Astrocyte of the cerebellum (primary cell): ENCODE results near the gene SENP1.

Experiments
- DNase-seq: peaks from one replicate; pipeline ENCODE4 v3.0.0-alpha.2; 2011; ENCODE audit warnings: low read depth
- H3K4me3 ChIP-seq: 2 replicates; pipeline ENCODE4 v1.5.1; 2011; ENCODE audit warnings: mild to moderate bottlenecking, low read depth, low read length, moderate library complexity
- in situ Hi-C: cut with HindIII; loops from 2 replicates; pipeline ENCODE4 v1.10.0; 2017; ENCODE audit warnings: low sequenced_read_pairs
- TF ChIP-seq, protein P1 (sequence below): IDR thresholded peaks from 2 replicates; pipeline ENCODE4 v1.5.1; 2012; ENCODE audit warnings: low read length, low read depth, moderate library complexity, mild to moderate bottlenecking; ENCODE audit errors: missing control alignments

Gene SENP1

DNA sequence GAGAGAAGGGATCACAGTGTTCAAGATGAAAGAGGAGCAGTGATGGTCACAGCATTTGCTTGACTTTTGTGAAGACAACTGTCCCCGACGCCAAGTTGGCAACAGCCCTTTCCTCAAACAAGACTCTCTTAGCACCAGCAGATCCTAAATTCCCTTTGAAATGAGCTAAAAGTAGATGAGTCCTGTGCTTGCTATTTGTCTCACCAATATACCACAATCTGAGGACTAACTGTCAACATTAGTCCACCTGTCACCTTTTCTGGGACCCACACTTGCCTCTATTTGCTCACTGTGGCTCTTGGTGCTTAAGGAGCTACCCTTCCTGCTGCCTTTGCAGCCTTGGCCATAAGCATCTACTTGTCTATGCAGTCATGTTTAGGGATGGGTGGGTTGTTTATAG lies 54.2 kb downstream of the SENP1 start:
- TF ChIP-seq, protein P1, sequence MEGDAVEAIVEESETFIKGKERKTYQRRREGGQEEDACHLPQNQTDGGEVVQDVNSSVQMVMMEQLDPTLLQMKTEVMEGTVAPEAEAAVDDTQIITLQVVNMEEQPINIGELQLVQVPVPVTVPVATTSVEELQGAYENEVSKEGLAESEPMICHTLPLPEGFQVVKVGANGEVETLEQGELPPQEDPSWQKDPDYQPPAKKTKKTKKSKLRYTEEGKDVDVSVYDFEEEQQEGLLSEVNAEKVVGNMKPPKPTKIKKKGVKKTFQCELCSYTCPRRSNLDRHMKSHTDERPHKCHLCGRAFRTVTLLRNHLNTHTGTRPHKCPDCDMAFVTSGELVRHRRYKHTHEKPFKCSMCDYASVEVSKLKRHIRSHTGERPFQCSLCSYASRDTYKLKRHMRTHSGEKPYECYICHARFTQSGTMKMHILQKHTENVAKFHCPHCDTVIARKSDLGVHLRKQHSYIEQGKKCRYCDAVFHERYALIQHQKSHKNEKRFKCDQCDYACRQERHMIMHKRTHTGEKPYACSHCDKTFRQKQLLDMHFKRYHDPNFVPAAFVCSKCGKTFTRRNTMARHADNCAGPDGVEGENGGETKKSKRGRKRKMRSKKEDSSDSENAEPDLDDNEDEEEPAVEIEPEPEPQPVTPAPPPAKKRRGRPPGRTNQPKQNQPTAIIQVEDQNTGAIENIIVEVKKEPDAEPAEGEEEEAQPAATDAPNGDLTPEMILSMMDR = no peak
- DNase-seq = no peak
- in situ Hi-C loops = no loop called here
- no peak overlapping the region for H3K4me3 ChIP-seq

DNA sequence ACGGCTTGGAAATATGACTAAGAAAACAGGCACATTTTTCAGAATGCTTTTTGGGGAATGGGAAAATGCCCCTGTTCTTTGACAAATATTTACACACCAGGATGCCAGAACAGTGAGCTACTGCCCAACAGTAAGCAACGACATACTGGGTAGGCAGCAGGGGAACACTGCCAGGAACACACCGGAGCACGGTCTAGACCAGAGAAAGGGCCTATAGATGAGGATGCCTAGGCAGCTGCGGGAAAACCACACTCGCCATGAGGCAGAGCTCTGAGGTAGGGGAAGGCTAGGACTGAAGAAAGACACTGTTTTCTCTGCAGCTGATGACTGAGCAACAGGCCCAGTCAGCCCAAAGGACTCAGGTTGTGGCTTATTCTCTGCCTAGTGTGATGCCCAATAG lies 55.7 kb downstream of the SENP1 start:
- TF ChIP-seq, protein P1 = no peak
- in situ Hi-C loops = no loop called here
- no peak for DNase-seq
- no peak overlapping the region for H3K4me3 ChIP-seq

DNA sequence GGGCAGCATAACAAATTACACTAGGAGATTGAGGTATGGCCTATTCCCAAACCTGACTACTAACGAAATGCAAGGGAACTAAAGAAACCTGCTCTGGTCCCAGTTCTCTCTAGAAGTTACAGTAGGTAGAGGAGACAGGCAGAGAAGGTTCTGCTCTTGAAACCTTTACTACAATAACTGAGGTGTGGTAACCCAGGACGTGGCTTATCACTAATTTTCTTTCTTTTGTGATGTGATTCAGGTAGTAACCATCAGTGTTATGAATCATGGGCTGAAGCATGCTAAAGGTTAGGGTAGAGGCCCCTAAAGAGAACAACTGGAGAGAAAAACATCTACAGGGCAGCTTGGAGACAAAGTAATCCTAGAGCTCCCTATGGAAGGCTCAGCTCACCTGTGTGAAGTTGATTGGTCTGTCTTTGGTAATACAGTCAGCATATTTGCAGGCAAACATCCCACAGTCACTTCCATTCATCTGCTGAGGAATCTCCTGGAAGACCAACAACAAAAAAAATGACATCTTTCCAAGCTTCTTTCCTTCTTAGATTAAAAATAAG lies 59.8 kb downstream of the SENP1 start:
- TF ChIP-seq, protein P1 = no peak
- DNase-seq = no peak
- in situ Hi-C loops = no loop called here
- H3K4me3 ChIP-seq = no peak overlapping the region

DNA sequence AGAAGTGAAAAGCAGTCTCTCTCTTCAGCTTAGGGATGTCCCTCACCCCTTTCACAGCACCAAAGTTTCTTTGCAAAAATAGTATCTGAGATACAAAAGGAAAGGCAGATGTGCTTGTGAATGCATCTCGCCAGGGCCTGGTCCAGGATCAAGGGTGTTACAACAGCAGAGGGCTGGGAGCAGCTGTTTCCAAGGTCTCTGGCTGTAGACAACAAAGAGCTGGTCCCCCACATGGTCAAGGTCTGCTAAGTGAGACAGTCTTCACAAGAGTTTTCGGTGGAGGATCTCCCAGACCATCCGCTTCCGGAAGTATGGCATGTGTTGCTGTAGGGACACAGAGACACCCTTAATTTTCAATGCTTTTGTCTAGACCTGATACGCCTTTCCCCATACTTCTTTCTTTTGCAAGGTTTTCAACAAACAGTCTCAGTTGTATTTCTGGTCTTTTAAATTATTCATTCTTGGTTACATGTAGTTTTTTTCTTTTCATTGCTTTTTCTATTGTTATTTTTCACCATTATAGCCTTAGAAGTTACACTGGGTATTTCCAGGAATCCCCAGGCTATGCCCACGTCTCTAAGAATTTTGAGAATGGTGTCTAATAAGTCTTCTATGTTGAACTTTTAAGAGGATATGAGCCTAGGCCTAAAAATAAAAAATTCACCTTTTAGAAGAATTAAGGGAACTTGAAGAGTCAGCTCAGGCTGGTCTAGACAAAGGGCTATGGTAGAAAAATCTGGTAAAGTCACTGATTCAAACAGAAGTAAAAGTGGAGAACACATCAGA lies 60.6 kb downstream of the SENP1 start:
- in situ Hi-C loops = no loop called here
- DNase-seq = no peak
- TF ChIP-seq, protein P1 = no peak
- H3K4me3 ChIP-seq = no peak overlapping the region

DNA sequence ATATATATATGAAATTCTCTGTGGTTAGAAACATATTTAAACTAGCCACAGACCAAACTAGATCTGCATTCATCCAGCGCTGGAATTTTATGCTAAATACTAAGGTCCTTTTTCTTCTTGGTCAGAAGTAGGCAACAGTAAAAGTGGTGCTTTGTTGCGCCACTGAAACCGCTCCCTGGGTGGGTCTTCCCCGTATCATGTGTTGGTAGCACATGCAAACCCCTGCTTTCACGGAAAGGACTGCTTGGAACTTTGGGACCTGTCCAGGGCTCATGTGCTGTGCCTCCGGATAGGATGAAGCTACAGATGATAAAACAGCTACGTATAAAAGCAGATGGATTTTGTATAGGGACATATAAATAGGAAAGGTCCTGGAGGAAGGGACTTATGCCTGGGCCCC lies 61.5 kb downstream of the SENP1 start:
- in situ Hi-C loops = no loop called here
- TF ChIP-seq, protein P1 = no peak
- no peak for DNase-seq
- no peak overlapping the region for H3K4me3 ChIP-seq

DNA sequence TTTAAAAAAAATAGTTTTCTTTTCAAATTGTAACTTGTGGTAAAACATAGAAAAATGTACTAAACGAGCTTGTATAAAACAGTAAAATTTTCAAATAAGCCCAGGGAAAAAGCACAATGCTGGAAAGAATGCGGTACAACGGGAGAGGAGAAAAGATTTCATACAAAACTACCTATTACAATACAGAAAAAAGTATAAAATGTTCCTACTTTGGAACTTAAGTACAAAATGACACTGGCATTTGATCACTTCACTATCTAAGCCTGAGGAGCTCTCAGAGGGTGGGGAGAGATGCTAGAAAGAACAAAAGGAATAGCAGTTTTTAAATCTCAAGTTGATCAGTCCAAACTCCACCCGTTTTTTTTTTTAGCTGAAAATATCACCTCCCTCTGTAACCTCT lies 62.1 kb downstream of the SENP1 start:
- in situ Hi-C loops = no loop called here
- no peak for DNase-seq
- TF ChIP-seq, protein P1 = no peak
- no peak overlapping the region for H3K4me3 ChIP-seq
